ENCODE data around the gene MTNR1B. TPM values are rescaled to one million over a fixed set of nuclear protein-coding genes. Genes with fewer than 3 reads are reported as not detected.

MTNR1B gene
- total RNA-seq, 1 experiment from 2014 or later: not detected

DNA sequence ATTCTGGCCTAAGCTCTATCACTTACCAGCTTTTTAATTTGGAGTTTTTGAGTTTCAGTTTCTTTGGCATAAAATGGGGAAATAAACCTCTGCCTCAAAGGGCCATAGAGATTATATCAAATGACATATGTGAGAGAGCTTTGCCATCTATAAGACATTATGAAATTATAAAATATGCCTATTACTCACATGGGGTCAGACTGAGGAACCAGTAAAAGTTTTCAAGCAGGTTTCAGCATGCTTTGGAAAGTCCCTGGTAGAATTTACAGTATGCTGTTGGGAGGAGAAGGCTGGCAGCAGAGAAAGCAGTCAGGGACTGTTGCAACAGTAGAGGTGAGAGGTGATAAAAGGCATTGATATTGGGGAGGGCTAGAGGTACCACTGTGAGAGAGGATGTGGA is 13.6 kb upstream of the MTNR1B start:
- Histone ChIP-seq H3K4me2 (ENCODE audit: low read length) (no peak overlapping the region), H3K9ac (ENCODE audit: low read length) (no peak overlapping the region), H2AFZ (ENCODE audit: low read depth, low read length, poor library complexity, severe bottlenecking) (no peak overlapping the region), H3K9me2 (ENCODE audit: insufficient read depth) (no peaks in the 10 kb centered on the region), H3K9me3 (ENCODE audit: control insufficient read depth in 1 of 2, insufficient read depth in 1 of 2, low read depth in 1 of 2, low read length in 2 of 2) (no peaks in the 10 kb centered on the region), H3K4me1 (ENCODE audit: control insufficient read depth in 1 of 2, insufficient read depth in 2 of 2, low read length in 2 of 2) (no peaks in the 10 kb centered on the region), H3K4me3 (replicated peaks in 1 of 2; ENCODE audit: low read depth in 1 of 2, low read length in 2 of 2) (no peak overlapping the region), H3K79me2 (ENCODE audit: insufficient read depth, low read length) (no peaks in the 10 kb centered on the region), H3K27me3 (ENCODE audit: insufficient read depth, low read length) (no peaks in the 10 kb centered on the region), H3K27ac (ENCODE audit: low read depth, low read length) (no peak overlapping the region), H4K20me1 (ENCODE audit: insufficient read depth) (no peaks in the 10 kb centered on the region), H3K36me3 (ENCODE audit: control insufficient read depth in 1 of 2, insufficient read depth in 2 of 2, low read length in 2 of 2) (no peaks in the 10 kb centered on the region)
- no peak for DNase-seq (ENCODE audit: low read depth, low spot score)
- ATAC-seq: no peak
- ChIA-PET POLR2A (no interaction called here), CTCF (no interaction called here), RAD21 (ENCODE audit: low non-redundant PET in 1 of 2, low total read pairs in 2 of 2, uncharacterized antibody in 2 of 2, unreplicated experiment in 2 of 2) (no interaction called here)
- intact Hi-C loops (cut with micrococcal nuclease): no loop called here
- TF ChIP-seq POLR2A (IDR thresholded peaks at IDR 0.05; ENCODE audit: borderline replicate concordance, extremely low read depth, insufficient read depth, insufficient read length): no peak
- TF ChIP-seq FOSL1 (IDR thresholded peaks at IDR 0.05; ENCODE audit: low read depth): no peak
- no peak for TF ChIP-seq SRF (IDR thresholded peaks at IDR 0.05; ENCODE audit: low read depth)
- no peak for TF ChIP-seq EZH2phosphoT487 (IDR thresholded peaks at IDR 0.05; ENCODE audit: borderline replicate concordance)
- TF ChIP-seq, protein P1, sequence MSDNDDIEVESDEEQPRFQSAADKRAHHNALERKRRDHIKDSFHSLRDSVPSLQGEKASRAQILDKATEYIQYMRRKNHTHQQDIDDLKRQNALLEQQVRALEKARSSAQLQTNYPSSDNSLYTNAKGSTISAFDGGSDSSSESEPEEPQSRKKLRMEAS (IDR thresholded peaks at IDR 0.05): no peak
- no peak for TF ChIP-seq CBX3 (IDR thresholded peaks at IDR 0.05; ENCODE audit: low read depth)
- no peak for TF ChIP-seq SP1 (IDR thresholded peaks at IDR 0.05; ENCODE audit: low read depth)
- no peak for TF ChIP-seq JUND (IDR thresholded peaks at IDR 0.05)
- no peak for TF ChIP-seq EGR1 (IDR thresholded peaks at IDR 0.05; ENCODE audit: low read depth)
- TF ChIP-seq, protein P2, sequence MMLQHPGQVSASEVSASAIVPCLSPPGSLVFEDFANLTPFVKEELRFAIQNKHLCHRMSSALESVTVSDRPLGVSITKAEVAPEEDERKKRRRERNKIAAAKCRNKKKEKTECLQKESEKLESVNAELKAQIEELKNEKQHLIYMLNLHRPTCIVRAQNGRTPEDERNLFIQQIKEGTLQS (IDR thresholded peaks at IDR 0.05): no peak
- TF ChIP-seq, protein P3, sequence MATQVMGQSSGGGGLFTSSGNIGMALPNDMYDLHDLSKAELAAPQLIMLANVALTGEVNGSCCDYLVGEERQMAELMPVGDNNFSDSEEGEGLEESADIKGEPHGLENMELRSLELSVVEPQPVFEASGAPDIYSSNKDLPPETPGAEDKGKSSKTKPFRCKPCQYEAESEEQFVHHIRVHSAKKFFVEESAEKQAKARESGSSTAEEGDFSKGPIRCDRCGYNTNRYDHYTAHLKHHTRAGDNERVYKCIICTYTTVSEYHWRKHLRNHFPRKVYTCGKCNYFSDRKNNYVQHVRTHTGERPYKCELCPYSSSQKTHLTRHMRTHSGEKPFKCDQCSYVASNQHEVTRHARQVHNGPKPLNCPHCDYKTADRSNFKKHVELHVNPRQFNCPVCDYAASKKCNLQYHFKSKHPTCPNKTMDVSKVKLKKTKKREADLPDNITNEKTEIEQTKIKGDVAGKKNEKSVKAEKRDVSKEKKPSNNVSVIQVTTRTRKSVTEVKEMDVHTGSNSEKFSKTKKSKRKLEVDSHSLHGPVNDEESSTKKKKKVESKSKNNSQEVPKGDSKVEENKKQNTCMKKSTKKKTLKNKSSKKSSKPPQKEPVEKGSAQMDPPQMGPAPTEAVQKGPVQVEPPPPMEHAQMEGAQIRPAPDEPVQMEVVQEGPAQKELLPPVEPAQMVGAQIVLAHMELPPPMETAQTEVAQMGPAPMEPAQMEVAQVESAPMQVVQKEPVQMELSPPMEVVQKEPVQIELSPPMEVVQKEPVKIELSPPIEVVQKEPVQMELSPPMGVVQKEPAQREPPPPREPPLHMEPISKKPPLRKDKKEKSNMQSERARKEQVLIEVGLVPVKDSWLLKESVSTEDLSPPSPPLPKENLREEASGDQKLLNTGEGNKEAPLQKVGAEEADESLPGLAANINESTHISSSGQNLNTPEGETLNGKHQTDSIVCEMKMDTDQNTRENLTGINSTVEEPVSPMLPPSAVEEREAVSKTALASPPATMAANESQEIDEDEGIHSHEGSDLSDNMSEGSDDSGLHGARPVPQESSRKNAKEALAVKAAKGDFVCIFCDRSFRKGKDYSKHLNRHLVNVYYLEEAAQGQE (IDR thresholded peaks at IDR 0.05; ENCODE audit: low read depth): no peak
- no peak for TF ChIP-seq TCF7L2 (IDR thresholded peaks at IDR 0.05; ENCODE audit: borderline replicate concordance, extremely low read depth, insufficient read depth, insufficient read length)
- no peak for TF ChIP-seq SIN3A (IDR thresholded peaks at IDR 0.05; ENCODE audit: low read depth)
- TF ChIP-seq, protein P4, sequence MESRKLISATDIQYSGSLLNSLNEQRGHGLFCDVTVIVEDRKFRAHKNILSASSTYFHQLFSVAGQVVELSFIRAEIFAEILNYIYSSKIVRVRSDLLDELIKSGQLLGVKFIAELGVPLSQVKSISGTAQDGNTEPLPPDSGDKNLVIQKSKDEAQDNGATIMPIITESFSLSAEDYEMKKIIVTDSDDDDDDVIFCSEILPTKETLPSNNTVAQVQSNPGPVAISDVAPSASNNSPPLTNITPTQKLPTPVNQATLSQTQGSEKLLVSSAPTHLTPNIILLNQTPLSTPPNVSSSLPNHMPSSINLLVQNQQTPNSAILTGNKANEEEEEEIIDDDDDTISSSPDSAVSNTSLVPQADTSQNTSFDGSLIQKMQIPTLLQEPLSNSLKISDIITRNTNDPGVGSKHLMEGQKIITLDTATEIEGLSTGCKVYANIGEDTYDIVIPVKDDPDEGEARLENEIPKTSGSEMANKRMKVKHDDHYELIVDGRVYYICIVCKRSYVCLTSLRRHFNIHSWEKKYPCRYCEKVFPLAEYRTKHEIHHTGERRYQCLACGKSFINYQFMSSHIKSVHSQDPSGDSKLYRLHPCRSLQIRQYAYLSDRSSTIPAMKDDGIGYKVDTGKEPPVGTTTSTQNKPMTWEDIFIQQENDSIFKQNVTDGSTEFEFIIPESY (IDR thresholded peaks at IDR 0.05; ENCODE audit: extremely low read depth, insufficient replicate concordance, low read length): no peak
- no peak for TF ChIP-seq CEBPB (IDR thresholded peaks at IDR 0.05; ENCODE audit: low read depth)
- TF ChIP-seq EZH2 (IDR thresholded peaks at IDR 0.05): no peak
- no peak for TF ChIP-seq ELF1 (IDR thresholded peaks at IDR 0.05; ENCODE audit: borderline replicate concordance, low read depth)
- TF ChIP-seq ZFX (IDR thresholded peaks at IDR 0.05): no peak
- no peak for TF ChIP-seq YY1 (IDR thresholded peaks at IDR 0.05; ENCODE audit: extremely low read depth, insufficient replicate concordance, low read depth, low read length)
- no TSS peak for BruUV-seq (replicated peaks)

All from HCT116 (cell line).